B cell (primary cell): ENCODE results near the gene FOXA3. TPM values are rescaled to one million over a fixed set of nuclear protein-coding genes. Genes with fewer than 3 reads are reported as not detected.

ENCODE experiments used
- ATAC-seq: fragments of 200-7000 bp; cut with Tn5 transposase; one replicate; pipeline ENCODE4 v1.10.0; 2021; ENCODE audit warnings: low read depth, mild to moderate bottlenecking, moderate number of reproducible peaks, moderate library complexity
- CTCF ChIA-PET: fragments of 350-600 bp; sonication (Branson Sonifier 250); formaldehyde crosslinking; loops from one replicate; lab custom pipeline; 2021; ENCODE audit warnings: antibody characterized with exemption, inconsistent platforms; lab: Charles Lee
- POLR2A ChIA-PET: fragments of 350-600 bp; sonication (Branson Sonifier 250); formaldehyde crosslinking; loops from one replicate; lab custom pipeline; 2021; ENCODE audit warnings: antibody characterized with exemption; lab: Charles Lee
- DNase-seq: peaks from one replicate; pipeline ENCODE4 v3.0.0; 2013
- H2AFZ ChIP-seq: 2 replicates; pipeline ENCODE4 v1.6.1; 2012; ENCODE audit warnings: mild to moderate bottlenecking, low read depth, low read length; ENCODE audit not compliant: insufficient read depth, poor library complexity, severe bottlenecking
- H3K27ac ChIP-seq, 2 donors: 1 replicate in 1 of 2; 2 replicates in 1 of 2; pipeline ENCODE4 v1.5.1; 2012 to 2013; ENCODE audit warnings: low read length in 2 of 2, mild to moderate bottlenecking in 2 of 2, moderate library complexity in 1 of 2
- H3K27me3 ChIP-seq, 4 experiments: fragments of 200-600 bp in 1 of 4; sonication (generic) in 1 of 4; replicated peaks in 1 of 4; 1 replicate in 2 of 4; 2 replicates in 2 of 4; pipeline versions ENCODE4 v1.6.1 to v1.7.0; 2013 to 2016; ENCODE audit warnings: low read length in 3 of 4, mild to moderate bottlenecking in 2 of 4, mixed read lengths in 1 of 4, moderate library complexity in 1 of 4; ENCODE audit not compliant: insufficient read depth in 4 of 4, control insufficient read depth in 3 of 4; ENCODE audit errors: control extremely low read depth in 1 of 4
- H3K36me3 ChIP-seq, 2 experiments: replicated peaks in 1 of 2; 1 replicate in 1 of 2; 2 replicates in 1 of 2; pipeline versions ENCODE4 v1.6.1 to v1.7.1; 2013; ENCODE audit warnings: low read length in 1 of 2; ENCODE audit not compliant: insufficient read depth in 2 of 2, control insufficient read depth in 1 of 2; ENCODE audit errors: control extremely low read depth in 1 of 2, extremely low read depth in 1 of 2
- H3K4me1 ChIP-seq, 2 donors: fragments of 200-600 bp in 1 of 2; sonication (generic) in 1 of 2; 1 replicate in 1 of 2; 2 replicates in 1 of 2; pipeline versions ENCODE4 v1.5.1 to v1.6.1; 2013 to 2017; ENCODE audit warnings: low read length in 2 of 2; ENCODE audit not compliant: control insufficient read depth in 2 of 2, insufficient read depth in 2 of 2
- H3K4me2 ChIP-seq: replicated peaks from 2 replicates; pipeline ENCODE3; 2012; ENCODE audit warnings: mild to moderate bottlenecking, low read depth, low read length; ENCODE audit not compliant: poor library complexity, severe bottlenecking
- H3K4me3 ChIP-seq, 5 experiments: fragments of 200-600 bp in 1 of 5; sonication (generic) in 1 of 5; 1 replicate in 3 of 5; 2 replicates in 2 of 5; pipeline versions ENCODE4 v1.5.1 to v1.7.0; 2011 to 2016; ENCODE audit warnings: low read length in 4 of 5, mild to moderate bottlenecking in 4 of 5, low read depth in 2 of 5, control low read depth in 1 of 5, moderate library complexity in 1 of 5; ENCODE audit not compliant: insufficient read depth in 1 of 5; ENCODE audit errors: control extremely low read depth in 1 of 5, extremely low read depth in 1 of 5
- H3K79me2 ChIP-seq: fragments of 200-600 bp; sonication (generic); one replicate; pipeline ENCODE4 v1.6.0; 2016; ENCODE audit warnings: low read length; ENCODE audit not compliant: control insufficient read depth, insufficient read depth
- H3K9ac ChIP-seq: fragments of 200-600 bp; sonication (generic); 2 replicates; pipeline ENCODE4 v1.6.1; 2017; ENCODE audit warnings: mild to moderate bottlenecking, low read length, moderate library complexity
- H3K9me3 ChIP-seq, 3 donors: one replicate each; pipeline versions ENCODE4 v1.6.1 to v1.7.1; 2013; ENCODE audit warnings: low read length in 2 of 3; ENCODE audit not compliant: control insufficient read depth in 2 of 3, insufficient read depth in 1 of 3; ENCODE audit errors: control extremely low read depth in 1 of 3
- H4K20me1 ChIP-seq: 2 replicates; pipeline ENCODE4 v1.6.0; 2012; ENCODE audit warnings: mild to moderate bottlenecking, low read length; ENCODE audit not compliant: insufficient read depth, control insufficient read depth, poor library complexity, severe bottlenecking
- H3K27ac Mint-ChIP-seq: one replicate; pipeline ENCODE4 v1.8.0; 2021; ENCODE audit warnings: mixed read lengths
- H3K27me3 Mint-ChIP-seq: one replicate; pipeline ENCODE4 v1.8.0; 2021; ENCODE audit warnings: mixed read lengths
- H3K4me1 Mint-ChIP-seq: one replicate; pipeline ENCODE4 v1.8.0; 2021; ENCODE audit warnings: mixed read lengths
- H3K4me3 Mint-ChIP-seq: one replicate; pipeline ENCODE4 v1.8.0; 2021; ENCODE audit warnings: mixed read lengths
- H3K9me3 Mint-ChIP-seq: one replicate; pipeline ENCODE4 v1.8.0; 2022; ENCODE audit warnings: mixed read lengths; ENCODE audit not compliant: insufficient read depth
- CTCF ChIP-seq: fragments of 200-600 bp; IDR thresholded peaks from one replicate; pipeline ENCODE4 v1.8.0; 2022; ENCODE audit warnings: antibody characterized with exemption, mild to moderate bottlenecking
- EZH2 ChIP-seq: IDR thresholded peaks from 2 replicates; pipeline ENCODE4 v1.6.1; 2012; ENCODE audit warnings: borderline replicate concordance, low read depth, mild to moderate bottlenecking, moderate library complexity, low read length; ENCODE audit not compliant: insufficient read depth, poor library complexity, severe bottlenecking
- WGBS: methylation state at CpG from one replicate; pipeline ENCODE4 v1.1.5; 2013; ENCODE audit warnings: missing lambda C conversion rate; ENCODE audit not compliant: insufficient coverage; 5-methylcytosine and 5-hydroxymethylcytosine counted together
- intact Hi-C: fragments of 100-400 bp; cut with micrococcal nuclease; formaldehyde crosslinking; loops from one replicate; pipeline ENCODE4 v1.10.0; 2022
- polyA plus RNA-seq: library from polyadenylated mRNA; depleted of rRNA; stranded (reverse); fragments of >200 nt; gene quantifications from 2 replicates; pipeline ENCODE4 v1.2.3, GENCODE V29; 2012
- total RNA-seq, 2 donors: library from RNA; stranded (reverse); fragments of 120-200 nt in 1 of 2; gene quantifications; 1 replicate in 1 of 2; 2 replicates in 1 of 2; pipeline versions ENCODE4 v1.2.3 to v1.2.4, GENCODE V29; 2013 to 2022

Gene FOXA3
- total and polyA plus RNA-seq, 2 donors (not counting 1 experiment from before 2014, with no cell fraction given): not detected

GRCh38 chr19:45827459-45828093 is 36.5 kb upstream of the FOXA3 start:
- Histone ChIP-seq H3K79me2 (peaks cover 7% of the 10 kb centered on the region), H3K27me3 (no peaks in the 10 kb centered on the region), H3K9ac (no peak overlapping the region), H3K4me3 (no peak overlapping the region), H3K36me3 (peaks cover 4 to 86% of the 10 kb centered on the region in 2 experiments), H3K4me2 (no peak overlapping the region), H4K20me1 (peaks cover 8% of the 10 kb centered on the region), H2AFZ (no peak overlapping the region), H3K9me3 (no peaks in the 10 kb centered on the region), H3K4me1 (no peaks in the 10 kb centered on the region), H3K27ac (no peak overlapping the region)
- WGBS: over 99% methylated on average over 16 of the region's 16 CpGs
- ChIA-PET POLR2A (no interaction called here), CTCF (interaction anchor here (1.6 to 1.8 kb wide), 2 partner anchors 10 to 28 kb away, joined by 4 to 9 read pairs; no protein-coding TSS in a partner anchor)
- TF ChIP-seq CTCF (no peak), EZH2 (no peak)
- ATAC-seq (no peak), DNase-seq (no peak)
- intact Hi-C loops: no loop called here
- Mint-ChIP-seq H3K4me3 (no peak overlapping the region), H3K4me1 (no peaks in the 10 kb centered on the region), H3K27ac (no peak overlapping the region), H3K27me3 (no peaks in the 10 kb centered on the region), H3K9me3 (no peaks in the 10 kb centered on the region)

- Histone ChIP-seq H3K4me1 (no peaks in the 10 kb centered on the region), H3K27ac (no peak overlapping the region), H3K9me3 (no peaks in the 10 kb centered on the region), H3K36me3 (peaks cover 4 to 78% of the 10 kb centered on the region in 2 experiments), H4K20me1 (peaks cover 12% of the 10 kb centered on the region), H3K4me3 (no peak overlapping the region), H3K79me2 (peaks cover 7% of the 10 kb centered on the region), H3K9ac (no peak overlapping the region), H3K4me2 (no peak overlapping the region), H3K27me3 (no peaks in the 10 kb centered on the region), H2AFZ (no peak overlapping the region)
- Mint-ChIP-seq H3K9me3 (no peaks in the 10 kb centered on the region), H3K4me3 (no peak overlapping the region), H3K27ac (no peak overlapping the region), H3K4me1 (no peaks in the 10 kb centered on the region), H3K27me3 (no peaks in the 10 kb centered on the region)
- intact Hi-C loops: no loop called here
- ChIA-PET CTCF (interaction anchor here (0.6 kb wide), 1 partner anchor 23 kb away, joined by 3 read pairs; no protein-coding TSS in a partner anchor), POLR2A (no interaction called here)
- WGBS: 94% methylated on average over 9 of the region's 9 CpGs
- ATAC-seq (no peak), DNase-seq (no peak)
- TF ChIP-seq EZH2: no peak
- TF ChIP-seq CTCF: no peak
These were observed 35.6 kb upstream of the FOXA3 start for GRCh38 chr19:45828523-45828922.
